Endodermal cell (in vitro differentiated cells): Measurements from ENCODE around the gene DUXB. TPM values are rescaled to one million over a fixed set of nuclear protein-coding genes. Genes with fewer than 3 reads are reported as not detected.

Experiments used
- DNase-seq: peaks from one replicate; pipeline ENCODE4 v3.0.0-alpha.2; 2017
- H3K27ac ChIP-seq: 2 replicates; pipeline ENCODE4 v1.5.1; 2013; ENCODE audit warnings: mild to moderate bottlenecking, low read depth, low read length, moderate library complexity
- H3K27me3 ChIP-seq: 2 replicates; pipeline ENCODE4 v1.6.1; 2013; ENCODE audit warnings: mild to moderate bottlenecking, low read length, moderate library complexity; ENCODE audit not compliant: insufficient read depth, control insufficient read depth, poor library complexity, severe bottlenecking
- H3K36me3 ChIP-seq: 2 replicates; pipeline ENCODE4 v1.7.0; 2013; ENCODE audit warnings: mild to moderate bottlenecking, low read length, moderate library complexity; ENCODE audit not compliant: control insufficient read depth, insufficient read depth
- H3K4me1 ChIP-seq: one replicate; pipeline ENCODE4 v1.7.0; 2013; ENCODE audit warnings: low read length; ENCODE audit not compliant: control insufficient read depth, insufficient read depth
- H3K4me3 ChIP-seq: 2 replicates; pipeline ENCODE4 v1.5.1; 2013; ENCODE audit warnings: mild to moderate bottlenecking, low read length, moderate library complexity
- H3K9ac ChIP-seq: 2 replicates; pipeline ENCODE4 v1.6.1; 2013; ENCODE audit warnings: mild to moderate bottlenecking, low read length, moderate library complexity; ENCODE audit not compliant: poor library complexity, severe bottlenecking; ENCODE audit errors: extremely low read depth
- H3K9me3 ChIP-seq: 2 replicates; pipeline ENCODE4 v1.6.1; 2013; ENCODE audit warnings: mild to moderate bottlenecking, low read length, moderate library complexity; ENCODE audit not compliant: control insufficient read depth
- H3K27ac Mint-ChIP-seq: 2 replicates; pipeline ENCODE4 v1.8.0; 2020; ENCODE audit warnings: mixed read lengths
- H3K27me3 Mint-ChIP-seq: 2 replicates; pipeline ENCODE4 v1.8.0; 2021; ENCODE audit warnings: mild to moderate bottlenecking, mixed read lengths; ENCODE audit not compliant: insufficient read depth
- H3K36me3 Mint-ChIP-seq: 2 replicates; pipeline ENCODE4 v1.8.0; 2020; ENCODE audit warnings: low read depth, mixed read lengths
- H3K4me1 Mint-ChIP-seq: 2 replicates; pipeline ENCODE4 v1.8.0; 2020; ENCODE audit warnings: mixed read lengths
- H3K4me3 Mint-ChIP-seq: 2 replicates; pipeline ENCODE4 v1.8.0; 2020; ENCODE audit warnings: mild to moderate bottlenecking, moderate library complexity, mixed read lengths
- H3K9me3 Mint-ChIP-seq: 2 replicates; pipeline ENCODE4 v1.8.0; 2020; ENCODE audit warnings: mild to moderate bottlenecking, mixed read lengths
- CTCF ChIP-seq: fragments of 200-600 bp; sonication (generic); conservative IDR thresholded peaks from 2 replicates; pipeline ENCODE4 v1.5.0; 2021; ENCODE audit warnings: antibody characterized with exemption, mild to moderate bottlenecking
- WGBS, 2 experiments: methylation state at CpG; one replicate each; pipeline versions ENCODE4 v1.1.5 to v1.1.7; 2013; ENCODE audit warnings: missing lambda C conversion rate in 2 of 2, mixed read lengths in 1 of 2; ENCODE audit not compliant: insufficient coverage in 1 of 2, insufficient read length in 1 of 2; 5-methylcytosine and 5-hydroxymethylcytosine counted together
- long read RNA-seq, 4 experiments: library from polyadenylated mRNA in 2 of 4; library from RNA in 1 of 4; library from capped mRNA in 1 of 4; stranded (forward) in 3 of 4; unstranded in 1 of 4; transcript quantifications; one replicate each; pipeline ENCODE4 v2.0.0, GENCODE V29; 2020 to 2021; ENCODE audit warnings: inconsistent platforms in 1 of 4
- polyA plus RNA-seq, 2 experiments: library from polyadenylated mRNA; stranded (reverse); fragments of 50-300 nt; gene quantifications; one replicate each; pipeline ENCODE4 v1.2.3, GENCODE V29; 2013
- total RNA-seq, 2 donors: library from RNA; stranded (reverse); fragmentation: NEBNext Ultra II Directional in 1 of 2; extraction: Animal tissue kit (Norgen Biotek cat#: 25700) in 1 of 2; gene quantifications; 2 replicates in 1 of 2; 3 replicates in 1 of 2; pipeline ENCODE4 v1.2.1, GENCODE V29; 2021

Gene DUXB, protein sequence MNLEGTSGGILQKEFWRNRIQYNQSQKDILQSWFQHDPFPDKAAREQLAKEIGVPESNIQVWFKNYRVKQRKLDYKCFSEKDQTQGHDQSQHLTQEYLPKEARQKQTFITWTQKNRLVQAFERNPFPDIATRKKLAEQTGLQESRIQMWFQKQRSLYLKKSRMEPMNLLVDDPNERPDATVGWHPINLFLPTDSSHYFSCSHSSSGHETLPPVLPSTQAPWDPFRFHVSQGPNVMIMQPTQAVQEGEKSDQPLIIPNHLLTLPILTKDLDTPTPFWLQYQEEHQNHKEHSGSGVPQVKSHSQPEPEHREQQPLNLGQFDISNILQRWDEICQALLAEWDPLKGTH
- total RNA-seq = not detected
- polyA plus RNA-seq (2013, experiment 1 of 2) = not detected
- polyA plus RNA-seq (2013, experiment 2 of 2) = not detected
- long read RNA-seq, experiment 1 = 0 reads
- long read RNA-seq, experiment 2 = 0 reads
- long read RNA-seq, experiment 3 = 0 reads
- long read RNA-seq, experiment 4 = 0 reads

DNA sequence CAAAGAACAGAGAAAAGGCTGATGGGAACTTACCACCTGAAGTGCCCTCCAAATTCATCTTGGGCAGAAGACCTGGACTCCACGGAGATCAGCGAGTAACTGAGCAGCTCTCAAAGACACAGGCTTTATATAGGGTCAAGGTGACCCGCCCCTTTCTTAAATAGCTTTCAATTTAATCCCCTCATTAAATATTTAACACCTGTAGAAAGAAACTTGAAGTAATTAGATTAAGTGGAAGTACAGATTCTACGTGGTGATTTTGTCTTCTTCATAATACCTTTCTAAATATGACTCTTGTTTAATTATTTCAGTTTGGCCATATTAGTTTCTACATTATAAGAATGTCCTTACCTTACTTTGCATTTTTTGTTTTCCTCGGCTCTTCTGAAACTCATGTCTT is at the start of gene DUXB:
Gene DUXB, minus strand, starts transcription at position 101 of the 400 bp plus-strand sequence. Its CDS starts 43 bp downstream, at position 58.
- Mint-ChIP-seq H3K9me3 (peaks cover 15% of the 10 kb centered on the region), H3K36me3 (no peaks in the 10 kb centered on the region), H3K27me3 (peaks cover 4% of the 10 kb centered on the region), H3K4me3 (no peak within 1 kb of the TSS), H3K4me1 (peaks cover 4% of the 10 kb centered on the region), H3K27ac (no peak within 1 kb of the TSS)
- no peak within 1 kb of the TSS for H3K4me3 ChIP-seq
- no peaks in the 10 kb centered on the region for H3K4me1 ChIP-seq
- H3K27me3 ChIP-seq = no peaks in the 10 kb centered on the region
- 92 to 100% methylated on average over 1 to 4 of the region's 5 CpGs for WGBS, 2 experiments
- no peak within 1 kb of the TSS for H3K9ac ChIP-seq
- peaks cover 10% of the 10 kb centered on the region for H3K9me3 ChIP-seq
- H3K27ac ChIP-seq = no peak within 1 kb of the TSS
- DNase-seq = no peak
- no peak for TF ChIP-seq CTCF
- no peaks in the 10 kb centered on the region for H3K36me3 ChIP-seq

DNA sequence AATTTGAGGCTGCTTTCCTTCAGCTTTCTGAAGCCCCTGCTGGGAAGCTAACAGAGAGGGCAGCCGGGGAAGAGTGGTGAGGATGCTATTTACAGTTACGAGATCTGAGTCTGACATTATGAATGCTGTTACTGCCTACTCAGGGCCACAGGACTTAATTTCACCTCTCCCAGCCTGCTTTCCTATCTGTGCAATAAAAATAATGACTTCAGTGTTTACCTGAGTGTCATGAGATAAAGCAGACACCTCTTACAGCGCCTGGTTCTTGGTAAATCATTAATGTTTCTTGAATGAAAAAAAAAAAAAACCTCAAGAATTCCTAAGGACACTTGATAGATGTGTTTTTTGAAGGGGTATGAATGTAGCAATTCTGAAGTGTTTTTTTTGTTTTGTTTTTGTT is 49.3 kb upstream of the DUXB start:
- no peaks in the 10 kb centered on the region for H3K27me3 ChIP-seq
- H3K27ac ChIP-seq = no peak overlapping the region
- peaks cover 15% of the 10 kb centered on the region for H3K9me3 ChIP-seq
- no peak for DNase-seq
- no peaks in the 10 kb centered on the region for H3K4me1 Mint-ChIP-seq
- no peak overlapping the region for H3K4me3 ChIP-seq
- no peaks in the 10 kb centered on the region for H3K36me3 Mint-ChIP-seq
- no peaks in the 10 kb centered on the region for H3K36me3 ChIP-seq
- TF ChIP-seq CTCF = no peak
- H3K27ac Mint-ChIP-seq = no peak overlapping the region
- peaks cover 31% of the 10 kb centered on the region for H3K27me3 Mint-ChIP-seq
- peaks cover 40% of the 10 kb centered on the region for H3K9me3 Mint-ChIP-seq
- 70 to 83% methylated on average over 2 to 3 of the region's 3 CpGs for WGBS, 2 experiments
- H3K4me1 ChIP-seq = no peaks in the 10 kb centered on the region
- H3K4me3 Mint-ChIP-seq = no peak overlapping the region
- H3K9ac ChIP-seq = no peak overlapping the region

- TF ChIP-seq CTCF = no peak
- Mint-ChIP-seq H3K9me3 (peaks cover 75% of the 10 kb centered on the region), H3K4me1 (no peaks in the 10 kb centered on the region), H3K27ac (no peak overlapping the region), H3K36me3 (peaks cover 2% of the 10 kb centered on the region), H3K27me3 (peaks cover 14% of the 10 kb centered on the region), H3K4me3 (no peak overlapping the region)
- Histone ChIP-seq H3K36me3 (no peaks in the 10 kb centered on the region), H3K27me3 (no peaks in the 10 kb centered on the region), H3K4me1 (no peaks in the 10 kb centered on the region), H3K4me3 (no peak overlapping the region), H3K27ac (no peak overlapping the region), H3K9me3 (peaks cover 53% of the 10 kb centered on the region), H3K9ac (no peak overlapping the region)
- 87 to 100% methylated on average over 1 of the region's 3 CpGs for WGBS, 2 experiments
- DNase-seq = no peak
Measured at GRCh38 chr16:75746359-75746758, 45.1 kb upstream of the DUXB start.
